GM19351 (cell line): ENCODE results near the gene ARL15.

Source experiments
- ATAC-seq: cut with Tn5 transposase; IDR thresholded peaks from one replicate; pipeline ENCODE4 v1.9.1; 2021; ENCODE audit warnings: mild to moderate bottlenecking, moderate library complexity; ENCODE audit not compliant: unreplicated experiment

ARL15 gene

DNA sequence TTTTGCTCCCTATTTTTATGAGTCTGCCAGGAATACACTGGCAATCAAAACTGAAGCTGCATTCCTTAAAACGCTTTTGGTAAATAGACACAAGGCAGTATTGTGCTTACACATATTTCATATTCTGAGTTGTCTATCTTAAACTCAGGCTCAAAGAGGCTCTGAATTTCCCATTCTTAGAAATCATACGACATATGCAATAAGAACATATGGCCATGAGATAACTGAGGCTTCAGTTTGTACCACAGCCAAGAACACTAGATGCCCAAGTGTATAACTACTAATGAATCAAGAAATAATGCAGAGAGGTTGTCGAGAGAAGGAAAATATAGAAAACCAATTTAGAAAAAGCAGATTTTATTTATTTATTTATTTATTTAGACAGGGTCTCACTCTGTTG is 392.5 kb downstream of the ARL15 start:
- no peak for ATAC-seq

DNA sequence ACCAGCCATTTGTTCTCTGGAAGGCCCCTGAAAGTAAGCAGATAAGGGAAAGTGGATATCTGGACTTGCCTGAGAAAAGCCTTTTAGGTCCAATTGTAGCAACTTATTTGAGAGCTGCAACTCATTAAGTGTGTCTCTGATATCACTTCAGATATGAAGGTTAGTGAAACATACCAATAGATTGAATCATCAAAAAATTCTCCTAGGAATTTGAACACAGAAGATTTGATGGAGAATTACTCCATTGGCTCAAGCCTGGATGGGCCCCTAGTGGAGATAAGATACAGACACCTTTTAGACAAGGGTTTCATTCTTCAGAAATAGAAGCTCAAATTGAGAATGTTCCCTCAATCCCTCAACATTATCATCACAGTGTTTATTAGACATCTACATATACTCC is 393.3 kb downstream of the ARL15 start:
- ATAC-seq = no peak

GRCh38 chr5:53915120-53915519 is 395.3 kb downstream of the ARL15 start:
- ATAC-seq = no peak

DNA sequence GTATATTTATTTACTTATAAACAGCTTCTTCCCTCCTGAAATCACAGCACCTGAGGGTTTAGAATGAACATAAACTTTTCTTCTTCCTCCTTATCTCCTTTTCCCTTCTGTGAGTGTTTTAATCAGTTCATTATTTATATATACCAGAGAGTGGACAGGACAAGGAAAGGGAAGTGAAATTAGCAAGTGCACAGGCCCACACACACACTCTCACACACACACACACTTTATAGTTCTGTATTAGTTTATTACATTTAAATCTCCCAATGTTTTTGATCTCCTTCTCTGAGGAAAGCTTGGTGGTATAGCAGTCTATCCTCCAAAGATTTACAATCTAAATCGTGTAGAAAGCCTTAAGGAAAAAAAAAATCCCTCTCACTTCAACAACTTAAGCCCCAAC is 396.4 kb downstream of the ARL15 start:
- no peak for ATAC-seq

DNA sequence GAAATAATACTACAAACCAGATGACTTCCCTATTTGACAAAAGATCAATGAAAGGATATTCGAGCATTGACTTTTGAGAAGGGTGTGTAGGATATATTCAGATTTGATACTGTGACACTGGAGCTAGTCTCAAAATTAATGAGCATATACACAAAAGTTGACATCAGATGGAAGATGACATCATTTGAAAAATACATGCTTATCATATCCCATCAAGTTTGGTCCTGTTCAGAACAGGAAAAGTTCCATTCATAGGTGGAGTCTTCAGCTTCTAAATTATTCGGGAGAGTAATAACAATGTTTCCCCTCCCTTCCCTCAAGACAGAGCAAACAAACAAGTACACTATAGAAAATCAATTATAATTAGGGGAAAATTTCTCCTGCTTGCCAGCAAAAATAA is 401.6 kb downstream of the ARL15 start:
- no peak for ATAC-seq

DNA sequence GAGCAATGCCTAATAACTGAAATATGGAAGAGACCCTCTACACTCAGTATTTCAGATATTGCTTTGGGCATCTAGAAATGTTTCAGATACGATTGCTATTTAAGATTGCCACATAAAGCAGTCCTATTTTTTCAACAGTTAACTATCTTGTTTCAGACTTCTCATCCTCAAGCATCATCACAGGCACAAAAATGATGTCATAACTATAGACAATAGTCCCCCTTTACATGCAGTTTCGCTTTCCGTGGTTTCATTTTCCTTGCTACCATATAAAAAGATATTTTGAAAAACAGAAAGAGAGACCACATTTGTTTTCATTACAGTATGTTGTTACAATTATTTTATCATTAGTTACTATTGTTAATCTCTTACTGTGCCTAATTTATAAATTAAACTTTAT is 402.5 kb downstream of the ARL15 start:
- ATAC-seq = no peak

DNA sequence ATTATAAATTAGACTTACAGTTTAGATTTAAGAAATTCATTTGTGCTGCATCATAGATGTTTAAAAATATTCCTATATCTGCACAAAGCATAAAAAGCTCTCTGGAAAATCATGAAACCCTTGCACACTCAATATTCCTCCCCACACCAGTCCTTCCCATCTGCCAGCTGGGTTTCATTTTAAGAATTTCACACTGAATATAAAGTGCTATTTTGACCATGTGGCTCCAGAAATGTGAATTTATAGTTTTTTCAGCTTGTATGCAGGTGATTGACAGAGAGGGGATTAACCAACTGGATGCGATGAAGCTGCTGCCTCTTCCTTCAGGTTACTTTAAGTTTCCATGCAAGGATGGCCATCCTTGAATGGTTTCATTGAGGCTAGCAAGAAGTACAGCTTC is 403.6 kb downstream of the ARL15 start:
- ATAC-seq = no peak

DNA sequence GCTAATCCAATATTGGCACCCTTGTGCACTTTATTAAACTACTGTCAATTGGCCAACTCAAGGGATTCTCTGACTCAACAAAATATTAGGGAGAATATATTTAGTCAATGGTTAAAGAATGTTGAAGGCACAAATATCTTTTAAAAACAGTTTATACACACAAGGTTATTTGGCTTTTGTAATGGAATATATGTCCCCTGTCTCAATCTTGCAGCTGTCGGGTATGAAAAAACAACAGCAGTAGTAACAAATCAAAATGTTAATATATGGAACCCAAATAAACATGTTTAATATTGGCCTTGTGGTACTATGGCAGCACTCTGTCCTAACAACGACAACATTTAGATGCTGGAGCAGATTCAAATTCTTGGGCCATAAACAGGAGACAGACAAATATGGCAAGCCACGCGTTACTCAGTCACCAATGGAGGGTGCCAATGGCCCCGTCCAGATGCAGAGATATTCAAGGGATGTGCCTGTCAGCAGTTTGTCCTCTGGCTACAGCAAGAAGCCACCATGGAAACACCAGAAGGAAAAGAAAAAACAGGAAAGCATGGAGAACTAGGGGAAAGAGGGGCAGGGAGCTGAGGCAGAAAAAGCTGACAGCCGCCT is 408.0 kb downstream of the ARL15 start:
- no peak for ATAC-seq

GRCh38 chr5:53900677-53901076 is 409.7 kb downstream of the ARL15 start:
- ATAC-seq = no peak

DNA sequence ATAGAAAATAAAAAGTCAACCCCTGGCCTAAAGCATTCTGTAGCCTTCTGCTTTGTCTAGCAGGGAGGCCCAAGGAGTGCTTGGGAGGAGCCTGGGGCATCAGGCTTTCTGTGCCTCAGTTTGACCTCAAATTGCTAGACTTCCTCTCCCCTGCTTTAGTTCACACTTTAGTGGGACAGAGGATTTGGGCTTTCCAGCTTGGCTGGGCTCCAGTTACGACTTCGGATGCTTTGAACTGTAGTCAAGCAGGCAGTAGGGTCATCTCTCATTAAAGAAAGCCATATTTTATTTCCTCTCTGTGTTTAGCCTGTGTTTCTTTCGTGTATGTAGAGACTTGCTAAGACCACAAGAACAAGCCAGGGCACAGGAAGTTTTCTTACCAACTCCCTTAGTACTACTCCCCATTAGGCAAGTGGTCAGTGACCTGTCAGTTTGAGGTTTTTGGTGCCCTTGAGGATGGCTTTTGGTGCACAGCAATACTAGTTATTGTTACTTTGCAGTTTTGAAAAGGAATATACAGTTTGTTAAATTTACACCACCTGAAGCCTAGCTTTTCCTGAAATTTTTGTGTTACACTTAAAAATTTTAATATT is 415.2 kb downstream of the ARL15 start:
- no peak for ATAC-seq

GRCh38 chr5:53893626-53894025 is 416.7 kb downstream of the ARL15 start:
- ATAC-seq = no peak

- no peak for ATAC-seq
These were observed 418.1 kb downstream of the ARL15 start for GRCh38 chr5:53892224-53892623.

DNA sequence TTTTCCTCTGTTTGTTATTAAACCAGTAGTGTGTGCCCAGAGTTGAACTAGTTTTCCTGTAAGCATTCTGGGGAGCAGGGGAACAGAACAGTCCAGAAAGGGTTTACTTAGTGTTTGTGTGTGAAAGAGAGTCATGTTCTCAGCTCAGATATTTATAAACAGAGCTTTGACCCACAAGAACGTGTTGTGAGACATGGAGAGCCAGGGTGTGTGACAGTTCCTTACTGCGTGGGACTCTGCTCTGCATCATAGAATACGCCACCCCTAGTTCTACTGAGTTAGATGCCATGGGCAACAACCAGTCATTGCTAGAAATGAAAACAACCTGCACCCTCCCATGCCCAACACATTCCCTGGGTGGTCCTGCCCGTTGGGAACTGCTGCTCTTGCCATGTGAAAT is 419.2 kb downstream of the ARL15 start:
- ATAC-seq = no peak

DNA sequence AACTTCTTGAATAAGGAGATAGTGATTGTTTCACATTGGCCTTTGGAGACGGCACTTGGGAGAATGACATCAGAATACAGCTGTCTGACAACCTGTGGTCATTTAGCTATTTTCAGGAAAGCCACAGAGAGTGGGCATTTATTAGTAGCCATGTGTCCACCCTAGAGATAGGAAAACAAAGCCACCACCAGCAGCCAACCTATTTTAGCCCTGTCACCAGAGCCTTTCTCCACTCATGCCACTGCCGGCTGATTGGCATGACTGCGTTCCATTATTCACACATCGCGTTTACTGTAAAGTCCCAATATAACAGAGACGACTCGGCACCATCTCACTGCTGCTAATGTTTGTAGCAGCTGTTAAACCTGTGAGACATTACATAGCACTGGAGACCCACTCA is 419.9 kb downstream of the ARL15 start:
- ATAC-seq = no peak

DNA sequence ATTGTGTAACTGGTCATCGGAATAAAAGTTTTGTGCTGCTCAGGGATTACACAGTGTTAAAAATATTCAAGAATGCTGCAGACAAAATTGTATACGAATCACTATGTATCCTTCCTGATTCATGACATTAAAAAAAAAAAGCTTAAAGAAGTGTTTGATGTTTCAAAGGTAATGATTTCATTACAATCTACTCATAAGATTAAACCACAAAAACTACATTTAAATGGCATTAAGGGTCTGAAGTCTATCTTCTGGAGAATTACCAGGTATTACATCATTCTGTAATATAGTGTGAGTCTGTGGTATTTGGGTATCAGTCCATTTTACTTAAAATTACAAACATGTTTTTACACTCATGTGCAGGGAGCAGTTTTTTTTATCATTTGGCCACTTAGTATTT is 425.5 kb downstream of the ARL15 start:
- no peak for ATAC-seq

DNA sequence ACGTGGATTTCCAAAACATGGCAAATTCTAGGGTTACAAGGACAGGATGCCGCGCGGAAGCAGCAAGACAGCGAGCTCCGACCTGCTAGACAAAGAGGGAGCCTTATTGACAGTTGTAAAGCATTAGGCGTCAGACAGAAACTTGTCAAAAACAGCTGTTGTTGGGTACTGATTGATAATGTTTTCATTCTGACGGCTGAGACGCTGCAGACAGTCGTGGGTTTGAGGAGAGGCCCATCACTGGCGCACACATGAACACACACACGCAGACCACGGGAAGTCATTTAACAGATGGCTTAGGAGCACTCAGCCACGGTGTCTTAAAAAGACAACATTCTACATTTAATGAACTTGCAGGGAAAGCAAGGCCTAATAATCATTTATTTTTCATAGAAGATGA is 426.0 kb downstream of the ARL15 start:
- ATAC-seq = no peak

GRCh38 chr5:53882676-53883031 is 427.7 kb downstream of the ARL15 start:
- ATAC-seq = no peak

- ATAC-seq = no peak
These were observed 428.2 kb downstream of the ARL15 start for GRCh38 chr5:53882006-53882675.

GRCh38 chr5:53879708-53880323 is 430.6 kb downstream of the ARL15 start:
- no peak for ATAC-seq

GRCh38 chr5:53878015-53878414 is 432.4 kb downstream of the ARL15 start:
- ATAC-seq = no peak

DNA sequence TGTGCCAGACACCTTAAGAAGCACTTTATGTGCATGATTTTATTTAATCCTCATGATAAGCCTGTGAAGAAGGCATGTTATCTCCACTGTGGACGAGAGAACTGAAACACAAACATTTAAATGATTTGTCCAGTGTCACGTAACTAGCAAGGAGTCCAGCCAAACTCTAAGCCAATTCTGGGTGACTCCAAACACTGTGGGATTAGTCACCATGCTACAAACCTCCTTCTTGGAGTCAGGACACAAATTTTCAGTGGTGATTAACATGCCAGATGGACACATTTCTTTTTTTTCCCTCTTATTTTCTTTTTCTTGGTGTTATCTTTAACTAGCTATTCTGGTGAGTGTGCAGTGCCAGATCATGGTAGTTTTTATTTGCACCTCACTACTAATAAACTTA is 433.1 kb downstream of the ARL15 start:
- no peak for ATAC-seq

DNA sequence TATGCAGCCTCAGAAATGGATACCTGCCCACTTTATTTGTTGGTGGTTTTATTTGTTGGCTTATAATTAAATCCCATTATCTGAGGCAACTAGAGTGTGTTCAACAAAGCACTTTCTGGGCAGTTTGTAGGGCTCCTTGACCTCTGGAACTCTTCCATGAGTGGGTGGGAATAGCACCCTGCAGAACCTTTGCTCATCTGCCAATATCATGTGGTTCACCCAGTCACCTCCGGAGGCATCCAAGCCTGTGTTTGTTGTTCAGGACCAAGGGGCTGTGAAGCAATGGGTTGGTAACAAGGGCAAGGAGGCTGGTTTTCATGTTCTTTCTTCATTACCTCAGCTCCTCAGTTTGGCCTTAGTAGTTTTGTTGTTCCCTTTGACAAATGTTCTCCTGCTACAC is 436.0 kb downstream of the ARL15 start:
- no peak for ATAC-seq
